GM12878 (cell line): ENCODE data around the gene RASGRF1. TPM values are rescaled to one million over a fixed set of nuclear protein-coding genes. Genes with fewer than 3 reads are reported as not detected.

Source experiments
- ATAC-seq: fragments of 200-7000 bp; cut with Tn5 transposase; 3 replicates; pipeline ENCODE4 v1.9.1; 2020; ENCODE audit warnings: mild to moderate bottlenecking, moderate library complexity
- BruUV-seq: library from RNA; stranded (reverse); fragments of 400-500 nt; replicated peaks from 2 replicates; lab custom pipeline; 2021; lab: Mats Ljungman, UMichigan
- CTCF ChIA-PET: fragments of 300-600 bp; sonication (Branson Sonifier 250); formaldehyde crosslinking; extraction: SDS; loops from one replicate; lab custom pipeline; 2021; ENCODE audit warnings: inconsistent platforms; lab: Yijun Ruan, JAX
- POLR2A ChIA-PET: fragments of 350-600 bp; formaldehyde crosslinking; extraction: SDS; loops from one replicate; lab custom pipeline; 2021; ENCODE audit warnings: inconsistent platforms; lab: Charles Lee
- RAD21 ChIA-PET: fragments of 300-600 bp; sonication (Branson Sonifier 250); formaldehyde crosslinking; loops from one replicate; lab custom pipeline; 2023; ENCODE audit warnings: antibody characterized with exemption; ENCODE audit not compliant: unreplicated experiment; lab: Charles Lee
- SMC1A ChIA-PET: fragments of 300-600 bp; sonication (Branson Sonifier 250); formaldehyde crosslinking; loops from one replicate; lab custom pipeline; 2023; ENCODE audit not compliant: unreplicated experiment, uncharacterized antibody; lab: Charles Lee
- DNase-seq: peaks from one replicate; pipeline ENCODE4 v3.0.0-alpha.2; 2011; ENCODE audit warnings: low read depth, low spot score
- FAIRE-seq: peaks from 3 replicates; lab custom pipeline; 2011; peaks lifted over from hg19 to GRCh38; lab: Jason Lieb, UNC
- H2AFZ ChIP-seq: 2 replicates; pipeline ENCODE4 v1.6.0; 2011; ENCODE audit warnings: low read depth, low read length, control low read depth; ENCODE audit not compliant: control insufficient read depth
- H3K27ac ChIP-seq: 2 replicates; pipeline ENCODE4 v1.5.1; 2011; ENCODE audit warnings: control low read depth; ENCODE audit not compliant: control insufficient read depth, insufficient read depth
- H3K27me3 ChIP-seq, 2 experiments: replicated peaks in 1 of 2; 2 replicates each; pipeline versions ENCODE4 v1.6.0 to v1.6.1; 2011; ENCODE audit warnings: low read length in 1 of 2; ENCODE audit not compliant: control insufficient read depth in 2 of 2, insufficient read depth in 2 of 2
- H3K36me3 ChIP-seq, 2 experiments: 2 replicates each; pipeline ENCODE4 v1.5.1; 2011; ENCODE audit warnings: low read length in 1 of 2; ENCODE audit not compliant: control insufficient read depth in 2 of 2, insufficient read depth in 2 of 2
- H3K4me1 ChIP-seq: 2 replicates; pipeline ENCODE4 v1.6.1; 2011; ENCODE audit warnings: mild to moderate bottlenecking, low read length, moderate library complexity, mixed read lengths; ENCODE audit not compliant: control insufficient read depth, insufficient read depth
- H3K4me2 ChIP-seq: 2 replicates; pipeline ENCODE4 v1.6.0; 2011; ENCODE audit warnings: control low read depth; ENCODE audit not compliant: control insufficient read depth, insufficient read depth
- H3K4me3 ChIP-seq: fragments of 200-600 bp; sonication (generic); 2 replicates; pipeline ENCODE4 v1.5.1; 2016
- H3K79me2 ChIP-seq: 2 replicates; pipeline ENCODE4 v1.6.0; 2011; ENCODE audit warnings: low read length; ENCODE audit not compliant: control insufficient read depth, insufficient read depth
- H3K9ac ChIP-seq: 2 replicates; pipeline ENCODE4 v1.8.0; 2011; ENCODE audit warnings: low read length, control low read depth, mixed read lengths; ENCODE audit not compliant: control insufficient read depth, insufficient read depth
- H3K9me3 ChIP-seq: replicated peaks from 3 replicates; pipeline ENCODE4 v1.5.1; 2011; ENCODE audit warnings: mild to moderate bottlenecking, low read length; ENCODE audit not compliant: control insufficient read depth, insufficient read depth
- H4K20me1 ChIP-seq: 2 replicates; pipeline ENCODE4 v1.6.0; 2011; ENCODE audit not compliant: control insufficient read depth, insufficient read depth
- ATF7 ChIP-seq: fragments of 450-650 bp; IDR thresholded peaks from 2 replicates; pipeline ENCODE4 v1.6.1; 2016; ENCODE audit warnings: low read depth, mild to moderate bottlenecking
- CBFB ChIP-seq: IDR thresholded peaks from 2 replicates; pipeline ENCODE4 v1.6.1; 2016; ENCODE audit warnings: antibody characterized with exemption, low read depth
- CHD2 ChIP-seq: IDR thresholded peaks from 2 replicates; pipeline ENCODE4 v1.6.1; 2011; ENCODE audit warnings: low read depth, low read length, improper control_type of control experiment, borderline replicate concordance
- DPF2 ChIP-seq: fragments of 450-650 bp; IDR thresholded peaks from 2 replicates; pipeline ENCODE4 v1.6.1; 2017; ENCODE audit warnings: mild to moderate bottlenecking
- EED ChIP-seq: sonication (generic); IDR thresholded peaks from 2 replicates; pipeline ENCODE4 v1.6.1; 2016; ENCODE audit warnings: antibody characterized with exemption, low read depth
- EGR1 ChIP-seq, 2 experiments: IDR thresholded peaks; 1 replicate in 1 of 2; 2 replicates in 1 of 2; pipeline ENCODE4 v1.6.1; 2011 to 2012; ENCODE audit warnings: low read depth in 2 of 2, low read length in 2 of 2, borderline replicate concordance in 1 of 2, mild to moderate bottlenecking in 1 of 2, moderate library complexity in 1 of 2
- ETV6 ChIP-seq, 2 experiments: fragments of 450-650 bp in 1 of 2; IDR thresholded peaks in 1 of 2; conservative IDR thresholded peaks in 1 of 2; 2 replicates each; pipeline ENCODE4 v1.6.1; 2014; ENCODE audit warnings: antibody characterized with exemption in 1 of 2, borderline replicate concordance in 1 of 2, low read depth in 1 of 2, mild to moderate bottlenecking in 1 of 2, moderate library complexity in 1 of 2
- JUND ChIP-seq: IDR thresholded peaks from 2 replicates; pipeline ENCODE4 v1.6.1; 2012; ENCODE audit warnings: low read depth, mild to moderate bottlenecking, low read length, improper control_type of control experiment, moderate library complexity
- MEF2B ChIP-seq: fragments of 450-650 bp; IDR thresholded peaks from 2 replicates; pipeline ENCODE4 v1.6.1; 2018; ENCODE audit warnings: mild to moderate bottlenecking, moderate library complexity; ENCODE audit not compliant: partially characterized antibody, poor library complexity, severe bottlenecking
- POU2F2 ChIP-seq: IDR thresholded peaks from 3 replicates; pipeline ENCODE4 v1.6.1; 2011; ENCODE audit warnings: low read depth, mild to moderate bottlenecking, low read length, borderline replicate concordance
- RFX5 ChIP-seq: IDR thresholded peaks from 2 replicates; pipeline ENCODE4 v1.6.1; 2011; ENCODE audit warnings: low read depth, low read length, improper control_type of control experiment
- SMC3 ChIP-seq: IDR thresholded peaks from 2 replicates; pipeline ENCODE4 v1.6.1; 2011; ENCODE audit warnings: low read length, improper control_type of control experiment, borderline replicate concordance
- ZBTB11 ChIP-seq: fragments of 450-650 bp; formaldehyde crosslinking; IDR thresholded peaks from 2 replicates; pipeline ENCODE4 v1.5.0; 2022; ENCODE audit warnings: mild to moderate bottlenecking, missing genetic modification characterization
- WGBS: methylation state at CpG from one replicate; pipeline ENCODE4 v1.1.6; 2016; ENCODE audit warnings: low lambda C conversion rate; ENCODE audit not compliant: insufficient replicate concordance, insufficient coverage; ENCODE audit errors: missing lambda C conversion rate; 5-methylcytosine and 5-hydroxymethylcytosine counted together
- in situ Hi-C: fragments of 300-500 bp; cut with MboI; formaldehyde crosslinking; loops from 9 replicates; pipeline ENCODE4 v1.14.3; 2018; ENCODE audit warnings: mixed read lengths
- intact Hi-C: fragments of 100-400 bp; cut with micrococcal nuclease; formaldehyde crosslinking; loops from one replicate; pipeline ENCODE4 v1.14.2; 2022; ENCODE audit not compliant: unreplicated experiment
- polyA plus RNA-seq, 11 experiments: library from polyadenylated mRNA; depleted of rRNA in 4 of 11; unstranded in 6 of 11; stranded (reverse) in 5 of 11; fragments of >200 nt; fragmentation: Nextera tagmentation in 4 of 11; fragmentation: Illumina TruSeq in 1 of 11; extraction: Ambion mirVana in 4 of 11; extraction: Trizol in 1 of 11; gene quantifications; 1 replicate in 1 of 11; 2 replicates in 10 of 11; pipeline versions ENCODE4 v1.2.1 to v1.2.3, GENCODE V29; 2011 to 2016; ENCODE audit warnings: inconsistent platforms in 2 of 11, missing spikeins in 2 of 11, low read depth in 1 of 11
- total RNA-seq, 4 experiments: library from RNA; depleted of rRNA in 3 of 4; stranded (reverse); fragments of >200 nt in 3 of 4; fragmentation: Illumina TruSeq in 1 of 4; extraction: Trizol in 1 of 4; gene quantifications; 2 replicates each; pipeline versions ENCODE4 v1.2.1 to v1.2.3, GENCODE V29; 2013 to 2021
- TF ChIP-seq, protein P1 (sequence below): fragments of 450-650 bp; IDR thresholded peaks from 2 replicates; pipeline ENCODE4 v1.6.1; 2016; ENCODE audit warnings: mild to moderate bottlenecking
- TF ChIP-seq, protein P2 (sequence below): IDR thresholded peaks from 2 replicates; pipeline ENCODE4 v1.6.1; 2012; ENCODE audit warnings: low read depth, low read length, improper control_type of control experiment
- TF ChIP-seq, protein P3 (sequence below): IDR thresholded peaks from 2 replicates; pipeline ENCODE4 v1.6.1; 2012; ENCODE audit warnings: low read depth, low read length, improper control_type of control experiment

RASGRF1 gene
- total and polyA plus RNA-seq, 10 of the 15 experiments (the other 5 are each of a cell fraction or from before 2014, with no cell fraction given): 0.20 to 1.9 (median 0.86) TPM

- Histone ChIP-seq H3K4me3 (peak overlapping the region; percentile 62), H3K4me2 (peak overlapping the region; percentile 85), H3K27ac (peak overlapping the region; percentile 96), H3K27me3 (no peaks in the 10 kb centered on the region), H3K79me2 (peaks cover 28% of the 10 kb centered on the region), H2AFZ (peak overlapping the region; percentile 5), H3K9ac (peak overlapping the region; percentile 81), H4K20me1 (no peaks in the 10 kb centered on the region), H3K4me1 (peaks cover 49% of the 10 kb centered on the region), H3K36me3 (no peaks in the 10 kb centered on the region), H3K9me3 (no peaks in the 10 kb centered on the region; the same call in 2 of the 3 replicates)
- ATAC-seq (peak; percentile 82), DNase-seq (peak; percentile 91), FAIRE-seq (peak; percentile 84)
- intact Hi-C loops: loop anchor here (1.0 kb wide), 1 partner anchor 38 kb away; no protein-coding TSS in a partner anchor
- ChIA-PET RAD21 (interaction anchor here (0.6 to 6.5 kb wide), 12 partner anchors 9 to 558 kb away, joined by 3 to 75 read pairs (median 8); partner anchors contain the start of gene CTSH), SMC1A (interaction anchor here (0.9 to 8.8 kb wide), 12 partner anchors 9 to 118 kb away, joined by 3 to 91 read pairs (median 8); partner anchors contain the start of gene CTSH), CTCF (interaction anchor here (1.0 to 8.9 kb wide), 12 partner anchors 9 to 207 kb away, joined by 3 to 127 read pairs (median 19); partner anchors contain the start of genes CTSH and MORF4L1), POLR2A (interaction anchor here (0.6 to 4.3 kb wide), 12 partner anchors 9 to 677 kb away, joined by 3 to 40 read pairs (median 6); partner anchors contain the start of genes CTSH and MORF4L1)
- 0% methylated on average over 4 of the region's 4 CpGs for WGBS
- no TSS peak for BruUV-seq
- in situ Hi-C loops: loop anchor here (25.0 kb wide), 1 partner anchor 815 kb away; no protein-coding TSS in a partner anchor
- TF ChIP-seq POU2F2 (peak; percentile 16; the same call in 1 of the 3 replicates), CHD2 (peak; percentile 53; the same call in 1 of the 2 replicates), ETV6 (conservative IDR thresholded peaks at IDR 0.05 in 1 of 2, IDR thresholded peaks at IDR 0.05 in 1 of 2; ENCODE audit: borderline replicate concordance in 1 of 2, low read depth in 1 of 2) (no peak), ZBTB11 (CRISPR knock-in tag) (no peak), SMC3 (peak; percentile 9; the same call in 1 of the 2 replicates), MEF2B (peak; percentile 99), EGR1 (IDR thresholded peaks at IDR 0.05; ENCODE audit: borderline replicate concordance in 1 of 2, low read depth in 2 of 2, low read length in 2 of 2) (peak in 1 of 2 experiments; percentile 74; a peak in 2 of 3 replicates), ATF7 (peak; percentile 45), DPF2 (peak; percentile 89; the same call in 1 of the 2 replicates), CBFB (peak; percentile 78), EED (peak; percentile 89), JUND (0 out of 2 replicates have a peak, but pooled peaks have one; percentile 43), RFX5 (0 out of 2 replicates have a peak, but pooled peaks have one; percentile 27)
- TF ChIP-seq, protein P1, sequence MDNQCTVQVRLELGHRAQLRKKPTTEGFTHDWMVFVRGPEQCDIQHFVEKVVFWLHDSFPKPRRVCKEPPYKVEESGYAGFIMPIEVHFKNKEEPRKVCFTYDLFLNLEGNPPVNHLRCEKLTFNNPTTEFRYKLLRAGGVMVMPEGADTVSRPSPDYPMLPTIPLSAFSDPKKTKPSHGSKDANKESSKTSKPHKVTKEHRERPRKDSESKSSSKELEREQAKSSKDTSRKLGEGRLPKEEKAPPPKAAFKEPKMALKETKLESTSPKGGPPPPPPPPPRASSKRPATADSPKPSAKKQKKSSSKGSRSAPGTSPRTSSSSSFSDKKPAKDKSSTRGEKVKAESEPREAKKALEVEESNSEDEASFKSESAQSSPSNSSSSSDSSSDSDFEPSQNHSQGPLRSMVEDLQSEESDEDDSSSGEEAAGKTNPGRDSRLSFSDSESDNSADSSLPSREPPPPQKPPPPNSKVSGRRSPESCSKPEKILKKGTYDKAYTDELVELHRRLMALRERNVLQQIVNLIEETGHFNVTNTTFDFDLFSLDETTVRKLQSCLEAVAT: peak; percentile 80
- TF ChIP-seq, protein P2, sequence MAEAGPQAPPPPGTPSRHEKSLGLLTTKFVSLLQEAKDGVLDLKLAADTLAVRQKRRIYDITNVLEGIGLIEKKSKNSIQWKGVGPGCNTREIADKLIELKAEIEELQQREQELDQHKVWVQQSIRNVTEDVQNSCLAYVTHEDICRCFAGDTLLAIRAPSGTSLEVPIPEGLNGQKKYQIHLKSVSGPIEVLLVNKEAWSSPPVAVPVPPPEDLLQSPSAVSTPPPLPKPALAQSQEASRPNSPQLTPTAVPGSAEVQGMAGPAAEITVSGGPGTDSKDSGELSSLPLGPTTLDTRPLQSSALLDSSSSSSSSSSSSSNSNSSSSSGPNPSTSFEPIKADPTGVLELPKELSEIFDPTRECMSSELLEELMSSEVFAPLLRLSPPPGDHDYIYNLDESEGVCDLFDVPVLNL: no peak
- TF ChIP-seq, protein P3, sequence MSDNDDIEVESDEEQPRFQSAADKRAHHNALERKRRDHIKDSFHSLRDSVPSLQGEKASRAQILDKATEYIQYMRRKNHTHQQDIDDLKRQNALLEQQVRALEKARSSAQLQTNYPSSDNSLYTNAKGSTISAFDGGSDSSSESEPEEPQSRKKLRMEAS: peak; percentile 70; the same call in 1 of the 2 replicates
Observed at GRCh38 chr15:78977091-78977571, 113.4 kb downstream of the RASGRF1 start.
